ENCODE measurements around the gene KDM4D.
"Not testable (repeated sequence)": the region's sequence is repeated elsewhere in the genome, so short reads cannot be mapped to it uniquely, and the experiment has no call there.

The KDM4D gene

GRCh38 chr11:94959179-94959578 lies 14.3 kb upstream of the KDM4D start:
- no peak for DNase-seq

- no peak for DNase-seq
These were observed 13.0 kb upstream of the KDM4D start for GRCh38 chr11:94960488-94960887.

- DNase-seq = no peak
These were observed 12.3 kb upstream of the KDM4D start for GRCh38 chr11:94961255-94961654.

GRCh38 chr11:94964934-94965333 lies 8.6 kb upstream of the KDM4D start:
- no peak for DNase-seq

GRCh38 chr11:94968334-94968958 lies 5.1 kb upstream of the KDM4D start:
- no peak for DNase-seq

GRCh38 chr11:94972700-94973098 lies 810 bp upstream of the KDM4D start:
- DNase-seq = no peak

- DNase-seq = no peak
These were observed 669 bp downstream of the KDM4D start for GRCh38 chr11:94974178-94974577.

- DNase-seq = no peak
These were observed 2.1 kb downstream of the KDM4D start for GRCh38 chr11:94975599-94975998.

- no peak for DNase-seq
These were observed 13.9 kb downstream of the KDM4D start for GRCh38 chr11:94987378-94987777.

- DNase-seq = no peak
These were observed 15.2 kb downstream of the KDM4D start for GRCh38 chr11:94988748-94989147.

GRCh38 chr11:94993400-94993943 lies 20.0 kb downstream of the KDM4D start:
- DNase-seq = no peak

GRCh38 chr11:94997437-94997836 lies 23.9 kb downstream of the KDM4D start:
- DNase-seq = no peak

- DNase-seq = no peak
These were observed 24.8 kb downstream of the KDM4D start for GRCh38 chr11:94998285-94998684.

GRCh38 chr11:95003716-95004115 lies 30.2 kb downstream of the KDM4D start:
- DNase-seq = no peak

GRCh38 chr11:95005642-95006041 lies 32.1 kb downstream of the KDM4D start:
- DNase-seq = no peak

GRCh38 chr11:95011376-95011775 lies 37.9 kb downstream of the KDM4D start:
- DNase-seq = no peak

- DNase-seq = no peak
These were observed 40.8 kb downstream of the KDM4D start for GRCh38 chr11:95014184-95014821.

GRCh38 chr11:95016139-95016538 lies 42.6 kb downstream of the KDM4D start:
- DNase-seq = no peak

- not testable (repeated sequence) for DNase-seq
These were observed 48.0 kb downstream of the KDM4D start for GRCh38 chr11:95021468-95021867.

- no peak for DNase-seq
These were observed 51.4 kb downstream of the KDM4D start, which contains the start of gene KDM4E for GRCh38 chr11:95024958-95025357. Gene KDM4E, plus strand, starts transcription at chr11:95025258. Its CDS starts 300 bp downstream, at chr11:95025558.

- DNase-seq = not testable (repeated sequence)
These were observed 52.1 kb downstream of the KDM4D start for GRCh38 chr11:95025594-95025993.

- DNase-seq = no peak
These were observed 54.8 kb downstream of the KDM4D start for GRCh38 chr11:95028357-95028756.

GRCh38 chr11:95033051-95033450 lies 59.5 kb downstream of the KDM4D start:
- DNase-seq = no peak

GRCh38 chr11:95035316-95035715 lies 61.8 kb downstream of the KDM4D start:
- DNase-seq = peak; percentile 76
